ENCODE data around the gene CYFIP2.

The CYFIP2 gene

DNA sequence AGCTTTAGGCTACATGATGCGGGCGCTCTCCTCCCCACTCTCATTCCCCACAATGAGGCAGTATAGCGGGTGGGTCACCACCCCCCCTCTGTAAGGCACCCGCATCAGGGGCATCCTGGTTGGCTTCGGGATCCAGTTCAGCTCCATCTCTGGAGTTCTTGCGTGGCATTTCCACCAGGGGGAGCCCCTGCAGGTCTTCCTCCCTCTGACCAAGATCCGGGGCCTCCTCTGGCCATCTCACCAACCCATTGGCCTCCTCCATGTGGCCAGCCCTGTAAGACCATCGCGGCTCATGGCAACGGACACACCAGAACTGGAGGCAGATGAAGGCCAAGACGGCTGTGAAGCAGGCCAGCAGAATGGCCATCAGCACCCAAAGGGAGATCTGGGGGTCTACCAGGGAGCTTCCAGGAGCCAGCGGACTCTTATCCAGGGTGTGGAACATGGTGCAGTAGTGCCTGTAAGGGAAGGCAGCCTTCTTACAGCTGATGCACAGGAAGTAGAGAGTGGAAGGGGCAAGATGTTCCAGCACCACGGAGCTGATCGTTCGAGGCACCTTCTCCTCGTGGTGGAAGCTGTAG is 77.0 kb downstream of the CYFIP2 start:
- no peak overlapping the region for H3K4me3 ChIP-seq (ENCODE audit: low read depth, low read length)
- TF ChIP-seq, protein P1, sequence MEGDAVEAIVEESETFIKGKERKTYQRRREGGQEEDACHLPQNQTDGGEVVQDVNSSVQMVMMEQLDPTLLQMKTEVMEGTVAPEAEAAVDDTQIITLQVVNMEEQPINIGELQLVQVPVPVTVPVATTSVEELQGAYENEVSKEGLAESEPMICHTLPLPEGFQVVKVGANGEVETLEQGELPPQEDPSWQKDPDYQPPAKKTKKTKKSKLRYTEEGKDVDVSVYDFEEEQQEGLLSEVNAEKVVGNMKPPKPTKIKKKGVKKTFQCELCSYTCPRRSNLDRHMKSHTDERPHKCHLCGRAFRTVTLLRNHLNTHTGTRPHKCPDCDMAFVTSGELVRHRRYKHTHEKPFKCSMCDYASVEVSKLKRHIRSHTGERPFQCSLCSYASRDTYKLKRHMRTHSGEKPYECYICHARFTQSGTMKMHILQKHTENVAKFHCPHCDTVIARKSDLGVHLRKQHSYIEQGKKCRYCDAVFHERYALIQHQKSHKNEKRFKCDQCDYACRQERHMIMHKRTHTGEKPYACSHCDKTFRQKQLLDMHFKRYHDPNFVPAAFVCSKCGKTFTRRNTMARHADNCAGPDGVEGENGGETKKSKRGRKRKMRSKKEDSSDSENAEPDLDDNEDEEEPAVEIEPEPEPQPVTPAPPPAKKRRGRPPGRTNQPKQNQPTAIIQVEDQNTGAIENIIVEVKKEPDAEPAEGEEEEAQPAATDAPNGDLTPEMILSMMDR (IDR thresholded peaks at IDR 0.05; ENCODE audit: low read depth, low read length): peak; percentile 49; the same call in 1 of the 2 replicates

GRCh38 chr5:157343842-157344790 is 78.2 kb downstream of the CYFIP2 start:
- TF ChIP-seq, protein P1 (IDR thresholded peaks at IDR 0.05; ENCODE audit: low read depth, low read length): no peak
- H3K4me3 ChIP-seq (ENCODE audit: low read depth, low read length): no peak overlapping the region

- H3K4me3 ChIP-seq (ENCODE audit: low read depth, low read length): no peak overlapping the region
- TF ChIP-seq, protein P1 (IDR thresholded peaks at IDR 0.05; ENCODE audit: low read depth, low read length): no peak
Measured at GRCh38 chr5:157345067-157345466, 79.1 kb downstream of the CYFIP2 start.

DNA sequence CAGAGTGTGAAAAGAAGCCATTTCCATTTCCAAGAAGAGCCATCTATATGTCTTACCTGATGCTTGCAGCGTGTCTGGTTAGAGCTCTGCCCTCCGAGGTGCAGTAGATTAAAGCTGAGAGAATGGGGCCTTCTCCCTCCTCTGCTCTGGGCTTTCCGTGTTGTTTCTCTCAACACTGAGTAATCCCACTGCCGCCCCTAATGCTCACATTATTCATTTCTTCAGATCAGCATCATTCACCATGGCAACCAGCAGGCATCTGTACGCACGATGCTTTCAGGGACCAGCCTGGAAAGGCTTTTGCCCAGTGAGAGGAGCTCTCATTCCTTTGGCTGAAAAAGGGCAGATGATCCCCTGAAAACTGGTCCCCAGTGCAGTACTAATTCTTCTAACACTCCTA is 79.6 kb downstream of the CYFIP2 start:
- H3K4me3 ChIP-seq (ENCODE audit: low read depth, low read length): no peak overlapping the region
- TF ChIP-seq, protein P1 (IDR thresholded peaks at IDR 0.05; ENCODE audit: low read depth, low read length): no peak

GRCh38 chr5:157347301-157348048 is 81.6 kb downstream of the CYFIP2 start:
- H3K4me3 ChIP-seq (ENCODE audit: low read depth, low read length): no peak overlapping the region
- TF ChIP-seq, protein P1 (IDR thresholded peaks at IDR 0.05; ENCODE audit: low read depth, low read length): no peak

DNA sequence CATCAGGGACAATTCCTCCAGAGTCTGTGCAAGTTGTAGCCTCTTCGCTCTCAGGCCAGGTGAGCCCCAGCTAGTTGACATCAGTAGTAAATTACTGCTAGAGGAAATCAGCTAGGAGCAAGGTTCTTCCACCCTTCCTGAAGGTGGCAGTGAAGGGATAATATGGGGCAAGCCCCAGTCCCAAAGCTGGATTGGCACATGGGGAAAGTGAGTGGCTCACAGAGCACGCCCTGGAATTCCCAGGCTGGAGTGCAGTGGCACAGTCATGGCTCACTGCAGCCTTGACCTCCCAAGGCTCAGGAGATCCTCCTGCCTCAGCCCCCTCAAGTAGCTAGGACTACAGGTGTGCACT is 82.1 kb downstream of the CYFIP2 start:
- no peak overlapping the region for H3K4me3 ChIP-seq (ENCODE audit: low read depth, low read length)

More for the DNA sequence above, 82.1 kb downstream of the CYFIP2 start:
- TF ChIP-seq, protein P1 (IDR thresholded peaks at IDR 0.05; ENCODE audit: low read depth, low read length): no peak
